NCI-H524 treated with DMSO at 0.1 percent for 48 hours (cell line): ENCODE measurements around the gene CNOT4.
"Not testable (repeated sequence)": the region's sequence is repeated elsewhere in the genome, so short reads cannot be mapped to it uniquely, and the experiment has no call there.

Experiments used
- DNase-seq: peaks from one replicate; lab custom pipeline; 2025; lab: John Stamatoyannopoulos, UW

The CNOT4 gene

DNA sequence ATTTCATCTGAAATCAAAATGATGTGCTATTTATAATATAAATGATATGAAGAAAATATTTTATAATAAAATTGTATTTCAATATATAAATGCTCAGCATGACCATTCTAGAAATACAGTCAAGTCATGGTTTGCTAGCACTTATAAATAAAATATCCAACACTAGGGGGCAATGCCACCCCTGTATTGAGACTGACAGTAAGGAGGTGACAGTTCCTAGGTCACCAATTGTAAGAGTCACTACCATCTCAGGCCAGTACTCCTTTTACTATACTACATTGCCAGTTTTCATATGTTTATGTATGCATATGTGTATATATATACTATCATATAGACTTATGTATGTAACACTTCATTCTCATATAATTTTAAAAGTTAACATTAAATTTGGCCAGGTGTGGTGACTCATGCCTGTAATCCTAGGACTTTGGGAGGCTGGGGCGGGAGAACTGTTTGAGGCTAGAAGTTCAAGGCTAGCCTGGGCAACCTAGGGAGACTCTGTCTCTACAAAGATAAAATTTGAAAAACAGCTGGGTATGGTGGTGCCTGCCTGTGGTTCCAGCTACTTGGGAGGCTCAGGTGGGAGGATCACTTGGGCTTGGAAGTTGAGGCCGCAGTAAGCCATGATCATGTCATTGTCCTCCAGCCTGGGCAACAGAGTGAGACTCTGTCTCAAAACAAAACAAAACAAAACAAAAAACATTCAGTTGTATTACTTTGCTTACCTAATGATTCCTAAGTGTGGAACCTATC is 2.4 kb upstream of the CNOT4 start:
- DNase-seq = peak; percentile 32

DNA sequence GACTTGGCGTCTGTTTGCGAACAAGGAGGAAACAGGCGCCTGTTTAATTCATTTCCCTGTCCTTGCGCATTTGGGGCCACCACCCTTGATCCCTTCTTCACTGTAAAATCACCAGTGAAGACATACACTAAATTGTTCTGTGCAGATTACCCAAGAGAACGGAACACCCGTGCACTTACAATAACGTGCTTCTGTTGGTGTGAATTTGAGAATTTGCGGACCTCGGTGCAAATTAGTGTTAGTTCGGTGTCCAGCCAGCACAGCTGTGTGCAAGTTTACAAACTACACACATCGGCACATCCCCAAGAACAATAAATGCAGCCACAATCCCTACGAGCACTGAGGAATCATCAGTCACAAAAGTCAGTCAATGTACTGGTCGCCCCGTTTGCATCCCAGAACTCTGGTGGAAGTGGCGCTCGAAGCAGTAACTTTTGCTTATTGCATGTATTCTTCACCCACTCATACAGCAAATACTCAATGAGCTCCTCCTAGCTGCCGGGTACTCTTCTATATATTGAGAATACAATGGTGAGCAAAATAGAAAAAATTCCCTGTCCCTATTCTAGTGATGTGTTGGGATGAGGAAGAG is 786 bp upstream of the CNOT4 start:
- no peak for DNase-seq

DNA sequence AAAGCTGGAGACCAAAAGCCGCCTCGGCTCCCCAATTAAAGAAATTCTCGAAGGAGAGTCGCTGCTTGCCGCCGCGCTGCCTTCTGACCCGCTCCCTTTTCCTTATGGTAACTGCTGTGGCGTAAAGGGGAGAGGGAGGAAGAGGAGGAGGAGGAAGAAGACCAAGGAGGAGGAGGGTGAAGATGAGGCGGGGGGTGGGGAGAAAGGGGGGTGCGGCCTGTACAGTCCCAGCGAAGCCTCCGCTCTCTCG is 388 bp downstream of the CNOT4 start:
- no peak for DNase-seq

DNA sequence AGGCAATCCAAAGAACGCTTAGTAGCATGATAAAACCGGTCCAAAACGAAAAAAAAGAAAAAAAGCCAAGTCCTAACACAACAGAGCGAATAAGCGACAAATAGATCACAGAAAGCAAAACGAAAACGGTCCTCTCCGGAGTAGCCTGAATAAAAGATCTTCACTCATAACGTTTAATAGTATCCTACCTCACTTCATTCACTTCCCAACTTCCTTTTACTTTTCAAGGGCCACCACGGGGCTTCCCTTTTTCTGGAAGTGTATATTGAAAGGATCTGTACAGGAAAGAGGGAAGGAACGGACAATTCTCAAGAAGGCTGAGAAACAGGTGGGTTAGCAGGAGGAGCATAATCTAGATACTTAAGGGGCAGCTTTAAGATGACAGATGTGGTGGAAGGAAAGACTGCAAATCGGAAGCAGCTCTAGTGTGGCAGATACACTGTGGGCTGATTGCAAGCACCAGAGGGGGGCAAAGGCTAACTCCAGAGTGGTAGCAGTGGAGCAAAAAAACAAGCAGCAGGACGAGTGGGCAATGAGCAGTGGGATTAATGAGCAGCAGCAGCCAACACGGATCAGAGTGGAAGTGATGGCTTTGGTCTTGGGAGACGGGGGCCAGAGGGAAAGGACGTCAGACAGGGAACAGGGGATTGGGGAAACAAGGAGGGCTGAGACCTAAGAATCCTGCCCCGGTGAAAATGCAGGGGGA is 866 bp downstream of the CNOT4 start:
- DNase-seq = peak; percentile 86

DNA sequence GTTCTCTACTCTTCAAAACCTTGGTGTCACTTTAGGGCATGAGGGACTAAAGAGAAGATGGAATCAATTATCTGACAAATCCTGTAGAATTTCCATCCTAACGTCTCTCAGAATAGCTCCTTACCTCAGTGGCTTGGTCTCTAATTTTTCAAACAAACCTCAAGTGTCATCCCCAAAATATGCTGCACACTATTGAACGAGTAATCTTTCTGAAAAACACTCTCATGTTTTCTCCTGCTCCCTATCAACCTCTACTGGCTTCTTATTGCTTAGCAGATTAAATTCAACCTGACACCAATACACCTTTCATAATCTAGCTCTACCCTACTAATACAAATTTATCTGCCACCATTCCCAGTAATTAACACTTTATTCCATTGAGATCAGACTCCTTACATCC is 8.5 kb downstream of the CNOT4 start:
- no peak for DNase-seq

DNA sequence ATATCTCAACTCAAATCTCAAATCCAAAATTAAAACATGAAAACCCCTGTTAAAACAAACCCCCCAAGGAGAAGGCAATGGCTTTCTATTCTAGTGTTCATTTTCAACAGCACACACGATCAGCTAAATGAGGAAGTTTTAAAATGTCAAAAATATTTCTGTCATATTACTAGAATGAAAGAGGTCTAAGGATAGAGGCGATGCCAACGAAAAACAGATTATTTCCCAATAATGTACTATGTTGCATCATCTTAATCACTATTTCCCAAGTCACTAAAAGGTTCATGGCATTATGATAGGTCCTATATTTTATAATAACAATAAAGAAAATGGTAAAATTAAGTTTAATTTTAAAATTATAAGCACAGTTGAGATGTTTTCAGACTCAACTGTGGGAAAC is 10.1 kb downstream of the CNOT4 start:
- DNase-seq = no peak

DNA sequence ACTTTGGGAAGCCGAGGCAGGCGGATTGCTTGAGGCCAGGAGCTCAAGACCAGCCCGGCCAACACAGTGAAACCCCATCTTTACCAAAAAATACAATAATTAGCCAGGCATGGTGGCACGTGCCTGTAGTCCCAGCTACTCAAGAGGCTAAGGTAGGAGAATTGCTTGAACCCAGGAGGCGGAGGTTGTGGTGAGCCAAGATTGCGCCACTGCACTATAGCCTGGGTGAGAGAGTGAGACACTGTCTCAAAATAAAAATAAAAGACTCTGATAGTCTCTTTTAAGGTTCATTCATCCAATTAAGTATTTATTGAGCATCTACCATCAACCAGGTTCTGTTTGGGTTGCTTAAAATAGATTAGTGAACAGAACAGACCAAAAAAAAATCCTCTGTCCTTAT is 12.7 kb downstream of the CNOT4 start:
- not testable (repeated sequence) for DNase-seq

DNA sequence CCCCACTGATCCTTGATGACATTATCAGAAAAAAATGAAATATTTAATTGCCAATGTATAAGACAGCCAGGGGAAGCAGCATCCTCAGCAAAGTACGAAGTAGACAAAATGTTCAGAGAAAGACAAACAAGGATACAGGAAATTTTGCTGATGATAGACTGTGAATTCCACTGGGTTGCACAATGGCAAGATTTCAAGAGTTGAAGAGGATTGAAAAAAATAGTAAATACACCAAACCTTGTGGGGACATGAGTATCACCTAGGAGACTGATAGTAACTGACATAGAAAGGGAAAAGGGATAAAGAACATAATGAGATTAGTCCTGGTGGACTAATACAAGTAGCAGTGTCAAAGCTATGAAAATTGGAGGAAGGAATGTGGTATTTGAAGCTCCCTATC is 16.5 kb downstream of the CNOT4 start:
- DNase-seq = no peak

DNA sequence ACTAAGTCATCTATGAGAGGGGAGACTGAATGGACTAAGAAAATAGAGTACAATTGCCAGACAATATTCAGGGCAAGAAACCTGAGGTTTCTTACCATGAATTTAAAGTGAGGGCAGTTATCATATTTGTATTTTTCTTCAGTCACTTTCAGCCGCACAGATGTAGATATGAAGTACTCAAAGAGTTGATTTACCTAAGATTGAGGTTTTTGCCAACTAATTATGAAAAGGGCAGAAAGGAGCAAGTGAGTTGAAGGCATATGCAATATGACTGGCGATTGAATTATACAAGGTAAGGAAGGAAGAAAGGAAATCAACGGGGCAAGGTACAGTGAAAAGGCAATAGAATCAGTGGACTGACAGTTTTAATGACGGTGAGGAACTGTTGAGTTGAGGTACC is 17.8 kb downstream of the CNOT4 start:
- DNase-seq = no peak

DNA sequence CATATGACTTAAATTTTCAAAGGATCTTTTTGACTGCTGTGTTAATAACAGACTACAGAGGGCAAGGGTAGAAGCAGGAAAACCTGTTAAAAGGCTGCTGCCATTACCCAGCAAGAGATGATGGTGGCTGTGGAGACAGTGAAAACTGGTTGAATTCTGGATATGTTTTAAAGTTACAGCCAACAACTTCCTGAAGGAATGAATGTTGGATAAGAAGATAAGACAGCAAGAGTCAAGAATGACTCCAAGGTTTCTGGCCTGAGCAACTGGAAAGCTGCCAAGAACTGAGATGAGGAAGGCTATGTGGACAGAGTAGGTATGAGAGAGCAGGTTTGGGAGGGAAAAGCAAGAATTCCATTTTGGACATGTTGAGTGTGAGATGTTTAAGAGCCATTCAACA is 19.1 kb downstream of the CNOT4 start:
- DNase-seq = no peak

DNA sequence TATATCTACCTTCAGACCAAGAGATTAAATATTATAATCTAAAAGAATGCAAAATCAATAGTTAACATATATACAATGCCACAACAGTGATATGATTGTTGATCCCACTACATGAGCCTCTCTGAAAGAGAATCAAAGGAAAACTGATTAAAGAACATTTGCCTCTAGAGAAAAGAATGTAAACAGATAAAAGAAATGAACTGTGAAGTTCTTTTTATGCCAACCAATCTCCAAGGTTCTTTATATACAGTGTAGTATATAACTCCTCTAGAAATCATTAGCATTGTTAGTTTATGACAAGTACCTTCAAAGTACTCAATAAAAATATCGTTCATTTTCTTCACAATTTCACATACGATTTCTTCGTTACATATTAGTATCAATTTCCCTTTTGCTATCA is 20.1 kb downstream of the CNOT4 start:
- no peak for DNase-seq

DNA sequence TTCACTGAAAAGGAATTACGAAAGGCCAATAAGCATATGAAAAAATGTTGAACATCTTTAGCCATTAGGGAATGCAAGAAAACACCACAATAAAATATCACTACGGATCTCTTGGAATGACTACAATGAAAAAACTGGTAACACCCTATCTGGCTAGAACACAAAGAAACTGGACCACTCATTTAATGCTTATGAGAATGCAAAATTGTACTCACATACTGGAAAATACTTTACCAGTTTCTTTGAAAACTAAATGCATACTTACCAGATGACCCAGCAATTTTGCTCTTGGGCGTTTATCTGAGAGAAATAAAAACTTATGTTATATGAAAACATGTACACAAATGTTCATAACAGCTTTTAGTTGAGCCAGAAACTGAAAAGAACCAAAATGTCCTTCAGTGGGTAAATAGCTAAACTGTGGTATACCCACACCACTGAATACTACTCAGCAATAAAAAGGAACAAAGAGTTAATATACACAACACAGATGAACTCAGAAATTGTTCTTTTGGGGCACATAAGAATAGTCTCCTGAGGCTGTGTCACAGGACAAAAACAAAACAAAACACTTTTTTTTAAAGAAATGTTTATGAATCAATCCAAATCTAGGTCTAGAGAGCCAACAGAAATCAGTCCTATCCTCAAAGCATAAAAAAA is 23.5 kb downstream of the CNOT4 start:
- DNase-seq = no peak

DNA sequence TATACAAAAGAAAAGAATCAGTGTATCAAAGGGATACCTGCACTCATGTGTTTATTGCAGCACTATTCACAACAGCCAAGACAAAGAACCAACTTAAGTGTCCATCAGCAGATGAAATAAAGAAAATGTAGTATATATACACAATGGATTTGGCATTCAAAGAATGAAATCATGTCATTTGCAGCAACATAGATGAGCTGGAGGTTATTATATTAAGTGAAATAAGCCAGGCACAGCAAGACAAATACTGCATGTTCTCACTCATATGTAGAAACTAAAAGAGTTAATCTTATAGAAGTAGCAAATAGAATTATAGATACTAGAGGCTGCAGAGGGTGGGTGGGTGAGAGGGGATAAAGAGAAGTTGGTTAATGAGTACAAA is 28.3 kb downstream of the CNOT4 start:
- DNase-seq = no peak

DNA sequence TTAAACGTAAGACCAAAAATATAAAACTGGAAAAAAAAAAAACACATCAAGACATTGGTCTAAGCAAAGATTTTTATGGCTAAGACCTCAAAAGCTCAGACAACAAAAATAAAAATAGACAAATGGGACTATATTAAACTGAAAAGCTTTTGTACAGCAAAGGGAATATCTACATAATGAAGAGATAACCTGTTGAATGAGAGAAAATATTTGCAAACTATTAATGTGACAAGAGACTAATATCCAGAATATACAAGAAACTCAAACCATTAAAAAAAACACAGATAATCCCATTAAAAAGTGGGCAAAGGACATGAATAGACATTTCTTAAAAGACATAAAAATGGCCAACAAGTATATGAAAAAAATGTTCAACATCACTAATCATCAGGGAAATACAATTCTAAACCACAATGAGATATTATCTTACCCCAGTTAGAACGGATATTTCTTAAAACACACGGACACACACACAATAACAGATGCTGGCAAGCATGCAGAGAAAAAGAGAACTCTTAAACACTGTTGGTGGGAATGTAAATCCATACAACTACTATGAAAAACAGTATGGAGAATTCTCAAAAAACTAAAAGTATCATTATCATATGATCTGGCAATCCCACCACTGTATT is 28.8 kb downstream of the CNOT4 start:
- no peak for DNase-seq

DNA sequence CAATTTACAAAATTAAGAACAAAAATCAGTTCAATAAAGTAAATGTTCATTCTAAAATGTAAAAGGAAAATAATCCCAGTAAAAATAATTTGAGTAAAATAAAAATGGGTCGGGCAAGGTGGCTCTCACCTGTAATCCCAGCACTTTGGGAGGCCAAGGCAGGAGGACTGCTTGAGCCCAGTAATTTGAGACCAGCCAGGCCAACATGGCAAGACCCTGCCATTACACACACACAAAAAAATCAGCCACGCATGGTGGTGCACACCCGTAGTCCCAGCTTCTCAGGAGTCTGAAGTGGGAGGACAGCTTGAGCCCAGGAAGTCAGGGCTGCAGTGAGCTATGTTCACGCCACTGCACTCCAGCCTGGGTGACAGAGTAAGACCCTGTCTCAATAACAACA is 34.4 kb downstream of the CNOT4 start:
- DNase-seq = no peak

DNA sequence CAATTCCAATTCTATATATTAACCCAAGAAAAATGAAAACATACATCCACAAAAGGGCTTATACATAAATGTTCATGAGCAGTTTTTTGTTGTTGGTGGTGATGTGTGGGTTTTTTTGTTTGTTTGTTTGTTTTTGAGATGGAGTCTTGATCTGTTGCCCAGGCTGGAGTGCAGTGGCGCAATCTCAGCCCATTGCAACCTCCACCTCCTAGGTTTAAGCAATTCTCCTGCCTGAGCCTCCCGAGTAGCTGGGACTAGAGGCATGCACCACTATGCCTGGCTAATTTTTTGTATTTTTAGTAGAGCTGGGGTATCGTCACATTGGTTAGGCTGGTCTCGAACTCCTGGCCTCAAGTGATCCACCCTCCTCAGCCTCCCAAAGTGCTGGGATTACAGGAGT is 40.2 kb downstream of the CNOT4 start:
- DNase-seq = not testable (repeated sequence)

DNA sequence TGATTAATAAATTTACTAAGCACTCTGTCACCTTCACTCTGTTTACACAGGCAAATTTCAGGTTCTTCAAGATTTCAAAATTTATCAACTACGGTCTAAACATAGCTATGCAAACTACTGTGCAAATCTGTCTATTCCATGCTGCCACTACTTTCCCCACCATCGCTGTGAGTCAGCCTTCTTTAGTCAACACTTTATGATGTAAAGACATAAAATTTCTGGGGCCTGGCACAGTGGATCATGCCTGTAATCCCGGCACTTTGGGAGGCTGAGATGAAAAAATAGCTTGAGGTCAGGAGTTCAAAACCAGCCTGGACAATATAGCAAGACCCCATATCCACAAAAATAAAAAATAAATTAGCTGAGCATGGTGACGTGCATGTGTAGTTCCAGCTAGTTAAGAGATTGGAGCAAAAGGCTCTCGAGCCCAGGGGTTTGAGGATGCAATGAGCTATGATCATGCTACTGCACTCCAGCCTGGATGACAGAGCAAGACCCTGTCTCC is 42.6 kb downstream of the CNOT4 start:
- no peak for DNase-seq

DNA sequence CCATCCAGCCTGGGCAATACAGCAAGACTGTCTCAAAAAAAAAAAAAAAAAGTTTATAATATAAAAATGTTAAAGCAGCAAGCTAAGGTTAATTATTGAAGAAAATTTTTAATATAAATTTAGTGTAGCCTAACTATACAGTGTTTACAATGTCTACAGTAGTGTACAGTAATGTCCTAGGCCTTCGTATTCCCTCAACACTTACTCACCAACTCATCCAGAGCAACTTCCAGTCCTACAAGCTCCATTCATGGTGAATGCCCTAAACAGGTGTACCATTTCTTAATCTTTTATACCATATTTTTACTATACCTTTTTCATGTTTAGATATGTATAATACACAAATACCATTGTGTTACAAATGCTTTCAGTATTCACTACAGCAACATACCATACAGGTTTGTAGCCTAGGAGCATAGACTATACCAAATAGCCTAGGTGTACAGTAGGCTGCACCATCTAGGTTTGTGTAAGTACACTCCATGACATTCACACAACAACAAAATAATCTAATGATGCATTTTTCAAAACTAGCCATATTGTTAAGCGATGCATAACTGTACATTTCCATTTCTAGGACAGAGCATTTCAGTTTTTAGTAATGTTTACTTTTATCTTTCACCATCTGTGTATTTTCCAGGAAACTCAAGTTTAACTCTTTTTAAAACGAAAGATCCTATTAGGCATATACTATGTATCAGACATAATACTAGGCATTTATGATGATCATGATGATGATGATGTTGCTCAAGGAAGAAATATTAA is 43.3 kb downstream of the CNOT4 start:
- DNase-seq = no peak

DNA sequence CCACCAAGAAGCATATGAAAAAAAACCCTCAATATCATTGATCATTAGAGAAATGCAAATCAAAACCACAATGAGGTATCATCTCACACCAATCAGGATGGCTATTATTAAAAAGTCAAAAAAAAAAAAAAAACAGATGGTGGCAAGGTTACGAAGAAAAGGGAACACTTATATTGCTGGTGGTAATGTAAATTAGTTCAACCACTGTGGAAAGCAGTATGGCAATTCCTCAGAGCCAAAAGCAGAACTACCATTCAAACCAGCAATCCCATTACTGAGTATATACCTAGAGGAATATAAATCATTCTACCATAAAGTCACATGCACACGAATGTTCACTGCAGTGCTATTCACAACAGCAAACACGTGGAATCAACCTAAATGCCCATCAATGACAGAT is 46.0 kb downstream of the CNOT4 start:
- no peak for DNase-seq

DNA sequence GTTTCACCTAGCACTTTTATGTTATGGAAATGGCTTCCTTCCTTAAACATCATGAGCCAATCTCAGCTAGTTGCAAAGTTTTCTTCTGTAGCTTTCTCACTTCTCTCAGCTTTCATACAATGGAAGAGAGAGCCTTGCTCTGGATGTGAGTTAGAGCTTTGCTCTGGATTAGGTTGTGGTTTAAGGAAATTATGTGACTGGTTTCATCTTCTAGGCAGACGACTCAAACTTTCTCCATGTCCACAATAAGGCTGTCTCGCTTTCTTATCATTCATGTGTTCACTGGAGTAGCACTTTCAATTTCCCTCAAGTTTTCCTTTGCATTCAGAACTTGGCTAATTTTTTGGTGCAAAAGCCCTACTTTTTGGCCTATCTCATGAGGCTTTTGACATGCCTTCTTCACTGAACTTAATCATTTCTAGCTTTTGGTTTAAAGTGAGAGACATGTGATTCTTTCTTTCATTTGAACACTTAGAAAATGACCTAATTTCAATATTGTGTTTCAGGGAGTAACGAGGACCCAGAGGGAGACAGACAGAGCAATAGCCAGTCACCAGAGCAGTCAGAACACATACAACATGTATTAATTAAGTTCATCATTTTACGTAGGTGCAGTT is 49.8 kb downstream of the CNOT4 start:
- no peak for DNase-seq

DNA sequence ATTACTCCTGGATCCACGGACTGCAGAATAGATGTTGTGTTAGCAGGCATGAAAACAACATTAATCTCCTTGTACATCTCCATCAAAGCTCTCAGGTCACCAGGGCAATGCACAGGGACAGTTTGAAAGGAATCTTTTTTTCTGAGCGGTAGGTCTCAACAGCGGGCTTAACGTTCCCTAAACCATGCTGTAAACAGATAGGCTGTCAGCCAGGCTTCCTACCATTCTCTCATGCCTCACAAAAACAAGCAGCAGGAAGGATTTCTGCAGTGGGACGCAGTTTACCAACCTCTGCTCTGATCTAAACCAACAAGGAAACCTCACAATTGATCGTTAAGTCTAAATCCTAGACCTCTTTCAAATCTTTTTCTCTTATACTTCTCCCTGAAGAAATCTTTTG is 50.8 kb downstream of the CNOT4 start:
- DNase-seq = no peak
